ENCODE results near the gene CT83.
A peak's percentile ranks its signal among the peaks of the same experiment; 100 is the strongest.

Gene CT83

GRCh38 chrX:116490104-116490503 lies 27.3 kb upstream of the CT83 start:
- H3K9ac ChIP-seq (ENCODE audit: low read depth, low read length, poor library complexity, severe bottlenecking), result no peak overlapping the region
- no peak overlapping the region for H2AFZ ChIP-seq (ENCODE audit: low read length)
- H3K36me3 ChIP-seq (ENCODE audit: insufficient read depth, low read length), result no peaks in the 10 kb centered on the region
- no peaks in the 10 kb centered on the region for H3F3A ChIP-seq (ENCODE audit: low read depth)
- H3K9me3 ChIP-seq (ENCODE audit: insufficient read depth, low read depth, low read length), result no peaks in the 10 kb centered on the region
- H3K4me3 ChIP-seq (ENCODE audit: low read length, poor library complexity, severe bottlenecking), result no peak overlapping the region
- no peaks in the 10 kb centered on the region for H3K4me1 ChIP-seq (ENCODE audit: insufficient read depth, low read length, poor library complexity, severe bottlenecking)
- peak; percentile 38 for TF ChIP-seq CTCF (conservative IDR thresholded peaks at IDR 0.05; ENCODE audit: low read length)
- no peak for TF ChIP-seq EZH2phosphoT487 (IDR thresholded peaks at IDR 0.05; ENCODE audit: borderline replicate concordance)
- no peak overlapping the region for H3K4me2 ChIP-seq (ENCODE audit: low read depth, low read length, poor library complexity, severe bottlenecking)
- H3K27me3 ChIP-seq (ENCODE audit: insufficient read depth, low read length, poor library complexity, severe bottlenecking), result no peaks in the 10 kb centered on the region
- H3K9me2 ChIP-seq (replicated peaks; ENCODE audit: low read depth, low read length), result no peaks in the 10 kb centered on the region
- H4K20me1 ChIP-seq (ENCODE audit: insufficient read depth, low read length, poor library complexity, severe bottlenecking), result no peaks in the 10 kb centered on the region
- H3K79me2 ChIP-seq (ENCODE audit: insufficient read depth, low read length), result no peaks in the 10 kb centered on the region

GRCh38 chrX:116480059-116480458 lies 17.3 kb upstream of the CT83 start:
- no peaks in the 10 kb centered on the region for H4K20me1 ChIP-seq (ENCODE audit: insufficient read depth, low read length, poor library complexity, severe bottlenecking)
- H3F3A ChIP-seq (ENCODE audit: low read depth), result no peaks in the 10 kb centered on the region
- no peaks in the 10 kb centered on the region for H3K79me2 ChIP-seq (ENCODE audit: insufficient read depth, low read length)
- no peaks in the 10 kb centered on the region for H3K4me1 ChIP-seq (ENCODE audit: insufficient read depth, low read length, poor library complexity, severe bottlenecking)
- no peak overlapping the region for H2AFZ ChIP-seq (ENCODE audit: low read length)
- H3K9ac ChIP-seq (ENCODE audit: low read depth, low read length, poor library complexity, severe bottlenecking), result no peak overlapping the region
- H3K9me2 ChIP-seq (replicated peaks; ENCODE audit: low read depth, low read length), result no peaks in the 10 kb centered on the region
- no peaks in the 10 kb centered on the region for H3K27me3 ChIP-seq (ENCODE audit: insufficient read depth, low read length, poor library complexity, severe bottlenecking)
- H3K4me3 ChIP-seq (ENCODE audit: low read length, poor library complexity, severe bottlenecking), result no peak overlapping the region
- no peak overlapping the region for H3K4me2 ChIP-seq (ENCODE audit: low read depth, low read length, poor library complexity, severe bottlenecking)
- H3K36me3 ChIP-seq (ENCODE audit: insufficient read depth, low read length), result no peaks in the 10 kb centered on the region
- no peak for TF ChIP-seq CTCF (conservative IDR thresholded peaks at IDR 0.05; ENCODE audit: low read length)
- TF ChIP-seq EZH2phosphoT487 (IDR thresholded peaks at IDR 0.05; ENCODE audit: borderline replicate concordance), result no peak
- no peaks in the 10 kb centered on the region for H3K9me3 ChIP-seq (ENCODE audit: insufficient read depth, low read depth, low read length)

- Histone ChIP-seq H3F3A (ENCODE audit: low read depth) (no peaks in the 10 kb centered on the region), H3K27me3 (ENCODE audit: insufficient read depth, low read length, poor library complexity, severe bottlenecking) (no peaks in the 10 kb centered on the region), H3K9me2 (replicated peaks; ENCODE audit: low read depth, low read length) (no peaks in the 10 kb centered on the region), H3K9me3 (ENCODE audit: insufficient read depth, low read depth, low read length) (no peaks in the 10 kb centered on the region), H3K36me3 (ENCODE audit: insufficient read depth, low read length) (no peaks in the 10 kb centered on the region), H3K4me1 (ENCODE audit: insufficient read depth, low read length, poor library complexity, severe bottlenecking) (no peaks in the 10 kb centered on the region), H3K4me2 (ENCODE audit: low read depth, low read length, poor library complexity, severe bottlenecking) (no peak overlapping the region), H3K4me3 (ENCODE audit: low read length, poor library complexity, severe bottlenecking) (no peak overlapping the region), H3K9ac (ENCODE audit: low read depth, low read length, poor library complexity, severe bottlenecking) (no peak overlapping the region), H4K20me1 (ENCODE audit: insufficient read depth, low read length, poor library complexity, severe bottlenecking) (no peaks in the 10 kb centered on the region), H3K79me2 (ENCODE audit: insufficient read depth, low read length) (no peaks in the 10 kb centered on the region), H2AFZ (ENCODE audit: low read length) (no peak overlapping the region)
- no peak for TF ChIP-seq EZH2phosphoT487 (IDR thresholded peaks at IDR 0.05; ENCODE audit: borderline replicate concordance)
- no peak for TF ChIP-seq CTCF (conservative IDR thresholded peaks at IDR 0.05; ENCODE audit: low read length)
Observed at GRCh38 chrX:116449156-116449555, 13.6 kb downstream of the CT83 start.
